Peyer's patch (tissue), 4 donors: ENCODE measurements around the gene EVC.

Experiments used
- CTCF ChIP-seq, 6 experiments: fragments of 450-650 bp in 4 of 6; fragments of 200-600 bp in 2 of 6; sonication (generic) in 1 of 6; IDR thresholded peaks; one replicate each; pipeline ENCODE4 v1.5.1; 2017 to 2019; ENCODE audit warnings: antibody characterized with exemption in 6 of 6, mild to moderate bottlenecking in 3 of 6, moderate library complexity in 1 of 6
- POLR2A ChIP-seq, 2 donors: fragments of 450-650 bp; IDR thresholded peaks; one replicate each; pipeline ENCODE4 v1.5.1; 2017; ENCODE audit warnings: antibody characterized with exemption in 2 of 2, mild to moderate bottlenecking in 2 of 2, moderate library complexity in 2 of 2

GRCh38 chr4:5791654-5792053 lies 80.7 kb downstream of the EVC start:
- TF ChIP-seq CTCF (IDR thresholded peaks at IDR 0.05) (no peak), POLR2A (IDR thresholded peaks at IDR 0.05) (no peak)
